ENCODE data around the gene RNASE1.

The RNASE1 gene

GRCh38 chr14:20794644-20795369 lies 7.8 kb downstream of the RNASE1 start:
- no peak overlapping the region for H3K4me3 Mint-ChIP-seq
- H3K36me3 Mint-ChIP-seq (ENCODE audit: low read depth) = no peaks in the 10 kb centered on the region
- H3K9me3 Mint-ChIP-seq = no peaks in the 10 kb centered on the region
- H3K4me1 Mint-ChIP-seq = peaks cover 7% of the 10 kb centered on the region
- H3K27me3 Mint-ChIP-seq (ENCODE audit: low read depth) = no peaks in the 10 kb centered on the region
- TF ChIP-seq CTCF (IDR thresholded peaks at IDR 0.05; ENCODE audit: unreplicated experiment in 3 of 3) = no peak
- no peak overlapping the region for H3K27ac Mint-ChIP-seq

GRCh38 chr14:20792556-20792955 lies 10.1 kb downstream of the RNASE1 start:
- no peak overlapping the region for H3K4me3 Mint-ChIP-seq
- no peak for TF ChIP-seq CTCF (IDR thresholded peaks at IDR 0.05; ENCODE audit: unreplicated experiment in 3 of 3)
- no peaks in the 10 kb centered on the region for H3K4me1 Mint-ChIP-seq
- H3K9me3 Mint-ChIP-seq = no peaks in the 10 kb centered on the region
- no peak overlapping the region for H3K27ac Mint-ChIP-seq
- no peaks in the 10 kb centered on the region for H3K36me3 Mint-ChIP-seq (ENCODE audit: low read depth)
- no peaks in the 10 kb centered on the region for H3K27me3 Mint-ChIP-seq (ENCODE audit: low read depth)

- Mint-ChIP-seq H3K36me3 (ENCODE audit: low read depth) (no peaks in the 10 kb centered on the region), H3K4me3 (no peak overlapping the region), H3K27ac (no peak overlapping the region), H3K27me3 (ENCODE audit: low read depth) (no peaks in the 10 kb centered on the region), H3K4me1 (no peaks in the 10 kb centered on the region), H3K9me3 (no peaks in the 10 kb centered on the region)
- no peak for TF ChIP-seq CTCF (IDR thresholded peaks at IDR 0.05; ENCODE audit: unreplicated experiment in 3 of 3)
Measured at GRCh38 chr14:20791597-20791996, 11.0 kb downstream of the RNASE1 start.

GRCh38 chr14:20791187-20791586 lies 11.5 kb downstream of the RNASE1 start:
- no peak overlapping the region for H3K4me3 Mint-ChIP-seq
- H3K27me3 Mint-ChIP-seq (ENCODE audit: low read depth) = no peaks in the 10 kb centered on the region
- no peak for TF ChIP-seq CTCF (IDR thresholded peaks at IDR 0.05; ENCODE audit: unreplicated experiment in 3 of 3)
- no peaks in the 10 kb centered on the region for H3K9me3 Mint-ChIP-seq
- no peak overlapping the region for H3K27ac Mint-ChIP-seq
- no peaks in the 10 kb centered on the region for H3K36me3 Mint-ChIP-seq (ENCODE audit: low read depth)
- H3K4me1 Mint-ChIP-seq = no peaks in the 10 kb centered on the region

GRCh38 chr14:20790464-20791116 lies 12.1 kb downstream of the RNASE1 start:
- no peak overlapping the region for H3K4me3 Mint-ChIP-seq
- H3K36me3 Mint-ChIP-seq (ENCODE audit: low read depth) = no peaks in the 10 kb centered on the region
- H3K4me1 Mint-ChIP-seq = no peaks in the 10 kb centered on the region
- no peak for TF ChIP-seq CTCF (IDR thresholded peaks at IDR 0.05; ENCODE audit: unreplicated experiment in 3 of 3)
- no peaks in the 10 kb centered on the region for H3K9me3 Mint-ChIP-seq
- no peaks in the 10 kb centered on the region for H3K27me3 Mint-ChIP-seq (ENCODE audit: low read depth)
- H3K27ac Mint-ChIP-seq = no peak overlapping the region

Data from nephron (organoid).